Ovary (tissue), 3 donors: ENCODE measurements around the gene HINT3.

Source experiments
- EP300 ChIP-seq: sonication (generic); formaldehyde crosslinking; IDR thresholded peaks from one replicate; pipeline ENCODE4 v1.6.1; 2017; ENCODE audit warnings: antibody characterized with exemption
- TF ChIP-seq, protein P1 (sequence below), 3 donors: fragments of 450-650 bp in 2 of 3; fragments of 200-600 bp in 1 of 3; IDR thresholded peaks; one replicate each; pipeline versions ENCODE4 v1.5.1 to v1.8.0; 2016 to 2022; ENCODE audit warnings: antibody characterized with exemption in 3 of 3, mild to moderate bottlenecking in 1 of 3
- donor health status: DM: no; HTN: no; CAD: no.

DNA sequence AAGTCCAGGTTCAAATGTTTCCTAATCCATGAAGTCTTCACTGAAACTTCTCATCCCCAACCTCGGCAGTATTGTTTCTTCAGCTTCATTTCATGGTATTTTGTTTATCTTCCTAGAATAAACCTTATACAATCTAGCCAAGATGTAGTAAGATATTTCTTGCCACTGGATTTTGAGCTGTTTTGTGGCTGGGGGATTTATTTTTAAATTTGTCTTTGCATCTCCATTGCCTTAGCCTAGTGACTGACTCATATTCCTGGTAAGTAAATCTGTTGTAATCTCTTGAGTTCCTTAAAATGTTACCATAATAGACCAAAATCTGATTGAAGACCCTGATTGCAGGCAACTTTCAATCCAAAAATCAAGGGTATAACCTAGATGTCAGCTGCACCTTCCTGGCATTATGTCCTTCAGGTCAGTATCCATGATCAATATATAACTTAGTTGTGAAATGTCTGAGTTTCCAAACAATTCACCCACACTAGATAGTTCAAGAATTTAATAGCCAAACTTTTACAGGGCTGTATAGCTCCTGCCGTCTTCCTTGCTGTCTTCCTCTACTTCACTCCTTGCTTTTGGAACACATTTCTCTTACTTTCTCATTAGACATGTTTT lies 25.1 kb downstream of the HINT3 start:
- TF ChIP-seq, protein P1, sequence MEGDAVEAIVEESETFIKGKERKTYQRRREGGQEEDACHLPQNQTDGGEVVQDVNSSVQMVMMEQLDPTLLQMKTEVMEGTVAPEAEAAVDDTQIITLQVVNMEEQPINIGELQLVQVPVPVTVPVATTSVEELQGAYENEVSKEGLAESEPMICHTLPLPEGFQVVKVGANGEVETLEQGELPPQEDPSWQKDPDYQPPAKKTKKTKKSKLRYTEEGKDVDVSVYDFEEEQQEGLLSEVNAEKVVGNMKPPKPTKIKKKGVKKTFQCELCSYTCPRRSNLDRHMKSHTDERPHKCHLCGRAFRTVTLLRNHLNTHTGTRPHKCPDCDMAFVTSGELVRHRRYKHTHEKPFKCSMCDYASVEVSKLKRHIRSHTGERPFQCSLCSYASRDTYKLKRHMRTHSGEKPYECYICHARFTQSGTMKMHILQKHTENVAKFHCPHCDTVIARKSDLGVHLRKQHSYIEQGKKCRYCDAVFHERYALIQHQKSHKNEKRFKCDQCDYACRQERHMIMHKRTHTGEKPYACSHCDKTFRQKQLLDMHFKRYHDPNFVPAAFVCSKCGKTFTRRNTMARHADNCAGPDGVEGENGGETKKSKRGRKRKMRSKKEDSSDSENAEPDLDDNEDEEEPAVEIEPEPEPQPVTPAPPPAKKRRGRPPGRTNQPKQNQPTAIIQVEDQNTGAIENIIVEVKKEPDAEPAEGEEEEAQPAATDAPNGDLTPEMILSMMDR (IDR thresholded peaks at IDR 0.05) = no peak
- TF ChIP-seq EP300 = no peak
